Measurements from ENCODE around the gene GALNS. TPM values are rescaled to one million over a fixed set of nuclear protein-coding genes. Genes with fewer than 3 reads are reported as not detected.

The GALNS gene
- total and polyA plus RNA-seq, 2 of the 13 experiments (the other 11 are each of a cell fraction or from before 2014, with no cell fraction given): 9.2 to 9.8 TPM

- CTCF ChIA-PET (ENCODE audit: low intra/inter-chr PET ratio, low total read pairs): no interaction called here
- POLR2A ChIA-PET: no interaction called here
- intact Hi-C loops (cut with micrococcal nuclease; ENCODE audit: unreplicated experiment): no loop called here
- Histone ChIP-seq H3K79me2 (ENCODE audit: insufficient read depth, low read length) (no peaks in the 10 kb centered on the region), H3K9me3 (ENCODE audit: low read length) (no peaks in the 10 kb centered on the region), H3K9ac (ENCODE audit: insufficient read depth, low read depth, low read length) (no peak overlapping the region), H3K4me2 (ENCODE audit: low read depth, low read length) (no peak overlapping the region), H2AFZ (ENCODE audit: low read length) (no peak overlapping the region), H3K4me3 (replicated peaks in 1 of 3; ENCODE audit: insufficient read depth in 1 of 3, low read depth in 2 of 3, low read length in 3 of 3) (no peak overlapping the region), H3K27ac (ENCODE audit: extremely low read length, insufficient read depth, low read length) (no peak overlapping the region), H3K36me3 (replicated peaks in 1 of 2; ENCODE audit: control insufficient read depth in 1 of 2, insufficient read depth in 2 of 2, low read length in 2 of 2) (no peaks in the 10 kb centered on the region), H3K27me3 (ENCODE audit: control insufficient read depth in 1 of 2, insufficient read depth in 2 of 2, low read length in 2 of 2) (no peaks in the 10 kb centered on the region), H4K20me1 (ENCODE audit: insufficient read depth, low read length) (no peaks in the 10 kb centered on the region), H3K4me1 (ENCODE audit: insufficient read depth, low read length) (0 out of 2 replicates have a peak, but pooled peaks cover 7% of the 10 kb centered on the region)
- ATAC-seq: no peak
- BruUV-seq (replicated peaks): no TSS peak
- 92% methylated on average over 10 of the region's 13 CpGs for WGBS (ENCODE audit: low lambda C conversion rate)
- no peak for FAIRE-seq
- in situ Hi-C loops (cut with HindIII; ENCODE audit: extremely low pct_ligation_motif_present, low pct_unique_long_range_greater_than_20kb): no loop called here
- DNase-seq (ENCODE audit: low spot score): no peak
- TF ChIP-seq U2AF2 (IDR thresholded peaks at IDR 0.05; ENCODE audit: low read depth, low read length) (no peak), AGO2 (optimal IDR thresholded peaks at IDR 0.05; ENCODE audit: low read depth, low read length) (peak; percentile 15)
Measured at GRCh38 chr16:88834670-88835069, 22.1 kb downstream of the GALNS start.

DNA sequence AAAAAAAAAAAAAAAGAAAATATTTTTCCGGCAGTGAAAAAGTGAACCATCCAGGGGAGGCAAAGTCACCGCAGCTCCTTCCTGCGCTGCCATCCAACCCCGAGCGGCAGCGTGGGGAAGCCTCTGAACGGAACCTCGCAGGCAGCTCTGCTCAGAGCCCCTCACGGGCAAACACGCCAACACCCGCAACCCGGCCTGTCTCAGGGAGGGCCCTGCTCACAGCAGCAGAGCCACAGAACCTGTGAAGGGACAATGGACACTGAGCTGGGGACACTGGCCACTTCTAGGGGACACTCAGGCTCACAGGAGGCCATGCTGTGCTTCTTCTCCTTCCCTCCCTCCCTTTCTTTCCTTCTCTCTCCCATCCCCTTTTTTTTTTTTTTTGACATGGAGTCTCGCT lies 23.7 kb downstream of the GALNS start:
- no peaks in the 10 kb centered on the region for H3K27me3 ChIP-seq (ENCODE audit: control insufficient read depth in 1 of 2, insufficient read depth in 2 of 2, low read length in 2 of 2)
- in situ Hi-C loops (cut with HindIII; ENCODE audit: extremely low pct_ligation_motif_present, low pct_unique_long_range_greater_than_20kb): no loop called here
- H3K27ac ChIP-seq (ENCODE audit: extremely low read length, insufficient read depth, low read length): no peak overlapping the region
- ChIA-PET POLR2A (no interaction called here), CTCF (ENCODE audit: low intra/inter-chr PET ratio, low total read pairs) (no interaction called here)
- DNase-seq (ENCODE audit: low spot score): no peak
- H3K79me2 ChIP-seq (ENCODE audit: insufficient read depth, low read length): no peaks in the 10 kb centered on the region
- no peak for TF ChIP-seq HNRNPK (IDR thresholded peaks at IDR 0.05; ENCODE audit: low read depth, low read length, poor library complexity, severe bottlenecking)
- TF ChIP-seq, protein P1, sequence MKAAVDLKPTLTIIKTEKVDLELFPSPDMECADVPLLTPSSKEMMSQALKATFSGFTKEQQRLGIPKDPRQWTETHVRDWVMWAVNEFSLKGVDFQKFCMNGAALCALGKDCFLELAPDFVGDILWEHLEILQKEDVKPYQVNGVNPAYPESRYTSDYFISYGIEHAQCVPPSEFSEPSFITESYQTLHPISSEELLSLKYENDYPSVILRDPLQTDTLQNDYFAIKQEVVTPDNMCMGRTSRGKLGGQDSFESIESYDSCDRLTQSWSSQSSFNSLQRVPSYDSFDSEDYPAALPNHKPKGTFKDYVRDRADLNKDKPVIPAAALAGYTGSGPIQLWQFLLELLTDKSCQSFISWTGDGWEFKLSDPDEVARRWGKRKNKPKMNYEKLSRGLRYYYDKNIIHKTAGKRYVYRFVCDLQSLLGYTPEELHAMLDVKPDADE (CRISPR knock-in tag; IDR thresholded peaks at IDR 0.05): no peak
- TF ChIP-seq AGO2 (optimal IDR thresholded peaks at IDR 0.05; ENCODE audit: low read depth, low read length): no peak
- no peak for TF ChIP-seq FOXM1 (CRISPR knock-in tag; IDR thresholded peaks at IDR 0.05)
- TF ChIP-seq BRD4 (CRISPR knock-in tag; IDR thresholded peaks at IDR 0.05): no peak
- WGBS (ENCODE audit: low lambda C conversion rate): 85% methylated on average over 13 of the region's 13 CpGs
- no peaks in the 10 kb centered on the region for H3K36me3 ChIP-seq (replicated peaks in 1 of 2; ENCODE audit: control insufficient read depth in 1 of 2, insufficient read depth in 2 of 2, low read length in 2 of 2)
- no peak overlapping the region for H3K4me2 ChIP-seq (ENCODE audit: low read depth, low read length)
- no peak for ATAC-seq
- H4K20me1 ChIP-seq (ENCODE audit: insufficient read depth, low read length): no peaks in the 10 kb centered on the region
- no peak overlapping the region for H3K4me3 ChIP-seq (replicated peaks in 1 of 3; ENCODE audit: insufficient read depth in 1 of 3, low read depth in 2 of 3, low read length in 3 of 3)
- BruUV-seq (replicated peaks): no TSS peak
- intact Hi-C loops (cut with micrococcal nuclease; ENCODE audit: unreplicated experiment): no loop called here
- no peak for FAIRE-seq
- no peak overlapping the region for H2AFZ ChIP-seq (ENCODE audit: low read length)
- no peak overlapping the region for H3K9ac ChIP-seq (ENCODE audit: insufficient read depth, low read depth, low read length)
- H3K4me1 ChIP-seq (ENCODE audit: insufficient read depth, low read length): 0 out of 2 replicates have a peak, but pooled peaks cover 7% of the 10 kb centered on the region
- no peaks in the 10 kb centered on the region for H3K9me3 ChIP-seq (ENCODE audit: low read length)
